Adrenal gland (tissue), 12 donors: ENCODE measurements around the gene CEBPB. TPM values are rescaled to one million over a fixed set of nuclear protein-coding genes. Genes with fewer than 3 reads are reported as not detected.

Experiments
- DNase-seq, 7 donors: peaks; one replicate each; pipeline ENCODE4 v3.0.0-alpha.2; 2019 to 2020
- H3K27ac ChIP-seq, 5 donors: fragments of 200-600 bp; sonication (generic) in 4 of 5; 1 replicate in 3 of 5; 2 replicates in 2 of 5; pipeline versions ENCODE4 v1.5.1 to v1.8.0; 2016 to 2020; ENCODE audit warnings: mild to moderate bottlenecking in 1 of 5
- H3K27me3 ChIP-seq: fragments of 200-600 bp; 2 replicates; pipeline ENCODE4 v1.8.0; 2021
- H3K36me3 ChIP-seq, 2 donors: fragments of 200-600 bp; replicated peaks in 1 of 2; 1 replicate in 1 of 2; 2 replicates in 1 of 2; pipeline versions ENCODE4 v1.5.1 to v1.8.0; 2018 to 2022
- H3K4me1 ChIP-seq, 2 donors: fragments of 200-600 bp; replicated peaks in 1 of 2; 1 replicate in 1 of 2; 2 replicates in 1 of 2; pipeline versions ENCODE4 v1.5.1 to v1.8.0; 2018 to 2021
- H3K4me3 ChIP-seq, 4 donors: fragments of 200-600 bp; sonication (generic) in 3 of 4; one replicate each; pipeline ENCODE4 v1.5.1; 2016 to 2018
- H3K9me3 ChIP-seq, 3 donors: fragments of 200-600 bp; sonication (generic) in 1 of 3; replicated peaks in 1 of 3; 1 replicate in 2 of 3; 2 replicates in 1 of 3; pipeline versions ENCODE4 v1.5.1 to v1.8.0; 2016 to 2021
- CTCF ChIP-seq, 6 experiments: fragments of 450-650 bp in 4 of 6; fragments of 200-600 bp in 2 of 6; sonication (generic) in 1 of 6; IDR thresholded peaks; 1 replicate in 5 of 6; 2 replicates in 1 of 6; pipeline versions ENCODE4 v1.5.1 to v1.8.0; 2016 to 2021; ENCODE audit warnings: antibody characterized with exemption in 6 of 6, mild to moderate bottlenecking in 2 of 6, moderate library complexity in 1 of 6
- POLR2A ChIP-seq, 2 donors: fragments of 450-650 bp; IDR thresholded peaks; one replicate each; pipeline ENCODE4 v1.6.1; 2017; ENCODE audit warnings: antibody characterized with exemption in 2 of 2, mild to moderate bottlenecking in 2 of 2, moderate library complexity in 1 of 2
- WGBS, 4 donors: extraction: QIAGEN DNeasy Blood & Tissue Kit in 2 of 4; methylation state at CpG; one replicate each; pipeline versions ENCODE4 v1.1.5 to v1.1.7; 2013 to 2017; 5-methylcytosine and 5-hydroxymethylcytosine counted together
- intact Hi-C, 2 donors: fragments of 100-400 bp; cut with DNase I; formaldehyde crosslinking; loops; one replicate each; pipeline versions ENCODE4 v1.14.1 to v1.15.0; 2022 to 2023
- polyA plus RNA-seq, 3 donors: library from polyadenylated mRNA; stranded (reverse); fragments of 200-250 nt in 2 of 3; fragments of 350-450 nt in 1 of 3; fragmentation: Illumina TruSeq in 1 of 3; extraction: RNeasy Lipid Tissue Mini Kit (QIAGEN cat#74804) in 1 of 3; gene quantifications; one replicate each; pipeline ENCODE4 v1.2.3, GENCODE V29; 2013 to 2014
- total RNA-seq, 9 donors: library from RNA; depleted of rRNA in 4 of 9; stranded (reverse); fragments of >200 nt in 4 of 9; fragments of 120-200 nt in 1 of 9; fragmentation: NEBNext Ultra II Directional in 1 of 9; extraction: Animal tissue kit (Norgen Biotek cat#: 25700) in 1 of 9; gene quantifications; one replicate each; pipeline versions ENCODE4 v1.1.0 to v1.2.4, GENCODE V29; 2013 to 2023
- donor health status: healthy with polysubstance abuse.
- donor health status: Bipolar disorder and iron deficiency.
- donor health status: DM: yes; HTN: yes; CAD: no.
- donor health status: DM: no; HTN: no; CAD: no.
- donor health status: DM: no; HTN: no; CAD: no.
- donor health status: DM: yes; HTN: yes; CAD: no.

CEBPB gene
- total and polyA plus RNA-seq, 12 donors: 14.9 to 272 (median 207) TPM

GRCh38 chr20:50196248-50196647, 5.6 kb downstream of the CEBPB start:
- WGBS, 4 donors: 77 to 81% (median 79%) methylated on average over 4 of the region's 4 CpGs
- Histone ChIP-seq H3K27me3 (no peaks in the 10 kb centered on the region), H3K27ac (peak overlapping the region; percentile 0 to 100 (median 95)), H3K4me3 (no peak overlapping the region), H3K4me1 (peaks cover 11 to 22% of the 10 kb centered on the region in 2 donors), H3K36me3 (peaks cover 0 to 25% of the 10 kb centered on the region in 2 donors), H3K9me3 (no peaks in the 10 kb centered on the region)
- TF ChIP-seq CTCF (IDR thresholded peaks at IDR 0.05): no peak
- no peak for TF ChIP-seq POLR2A (IDR thresholded peaks at IDR 0.05)
- intact Hi-C loops: loop anchor here (5.0 to 10.0 kb wide), 2 partner anchors 79 to 81 kb away; no protein-coding TSS in a partner anchor
- DNase-seq: peak in 4 of 7 donors; percentile 32 to 69 (median 48)

- H3K4me3 ChIP-seq: no peak overlapping the region
- intact Hi-C loops: loop anchor here (5.0 to 10.0 kb wide), 2 partner anchors 78 to 80 kb away; no protein-coding TSS in a partner anchor
- H3K9me3 ChIP-seq: no peaks in the 10 kb centered on the region
- WGBS, 4 donors: 85 to 94% (median 89%) methylated on average over 6 of the region's 6 CpGs
- H3K36me3 ChIP-seq: peaks cover 0 to 25% of the 10 kb centered on the region in 2 donors
- peak in 2 of 7 donors; percentile 47 for DNase-seq
- H3K4me1 ChIP-seq: peaks cover 11 to 22% of the 10 kb centered on the region in 2 donors
- no peaks in the 10 kb centered on the region for H3K27me3 ChIP-seq
- TF ChIP-seq POLR2A (IDR thresholded peaks at IDR 0.05) (peak in 1 of 2 donors; percentile 0), CTCF (IDR thresholded peaks at IDR 0.05) (no peak)
- H3K27ac ChIP-seq: peak overlapping the region in 2 of 5 donors; percentile 95 to 100
These were observed 6.3 kb downstream of the CEBPB start for GRCh38 chr20:50196896-50197295.

- Histone ChIP-seq H3K36me3 (peaks cover 0 to 20% of the 10 kb centered on the region in 2 donors), H3K27me3 (no peaks in the 10 kb centered on the region), H3K4me3 (no peak overlapping the region), H3K27ac (peak overlapping the region in 2 of 5 donors; percentile 95 to 100), H3K4me1 (peaks cover 11 to 22% of the 10 kb centered on the region in 2 donors), H3K9me3 (no peaks in the 10 kb centered on the region)
- DNase-seq: peak in 1 of 7 donors; percentile 48
- intact Hi-C loops: loop anchor here (5.0 to 10.0 kb wide), 2 partner anchors 77 to 80 kb away; no protein-coding TSS in a partner anchor
- WGBS, 4 donors: 76 to 83% (median 81%) methylated on average over 8 to 10 of the region's 10 CpGs
- TF ChIP-seq CTCF (IDR thresholded peaks at IDR 0.05): no peak
- TF ChIP-seq POLR2A (IDR thresholded peaks at IDR 0.05): peak in 1 of 2 donors; percentile 14
These were observed 7.0 kb downstream of the CEBPB start for GRCh38 chr20:50197463-50198179.

- Histone ChIP-seq H3K4me1 (peaks cover 11 to 22% of the 10 kb centered on the region in 2 donors), H3K9me3 (no peaks in the 10 kb centered on the region), H3K4me3 (no peak overlapping the region), H3K36me3 (peaks cover 0 to 14% of the 10 kb centered on the region in 2 donors), H3K27me3 (no peaks in the 10 kb centered on the region), H3K27ac (peak overlapping the region in 1 of 5 donors; percentile 54)
- intact Hi-C loops: loop anchor here (5.0 to 10.0 kb wide), 2 partner anchors 77 to 79 kb away; no protein-coding TSS in a partner anchor
- peak in 3 of 7 donors; percentile 37 to 60 (median 41) for DNase-seq
- 36 to 49% (median 41%) methylated on average over 10 to 11 of the region's 11 CpGs for WGBS, 4 donors
- TF ChIP-seq POLR2A (IDR thresholded peaks at IDR 0.05) (peak in 1 of 2 donors; percentile 11), CTCF (IDR thresholded peaks at IDR 0.05) (no peak)
These were observed 7.6 kb downstream of the CEBPB start for GRCh38 chr20:50198180-50198666.
